Vagina (tissue), 2 donors: Measurements from ENCODE around the gene PTPN3.

ENCODE experiments used
- CTCF ChIP-seq, 3 experiments: fragments of 450-650 bp in 2 of 3; fragments of 200-600 bp in 1 of 3; sonication (generic) in 1 of 3; IDR thresholded peaks; one replicate each; pipeline ENCODE4 v1.5.1; 2017 to 2019; ENCODE audit warnings: antibody characterized with exemption in 3 of 3, mild to moderate bottlenecking in 2 of 3, moderate library complexity in 2 of 3
- POLR2A ChIP-seq, 2 donors: fragments of 450-650 bp; IDR thresholded peaks; one replicate each; pipeline ENCODE4 v1.6.1; 2017; ENCODE audit warnings: antibody characterized with exemption in 2 of 2, mild to moderate bottlenecking in 2 of 2, moderate library complexity in 2 of 2

GRCh38 chr9:109517901-109518377 lies 19.8 kb upstream of the PTPN3 start:
- no peak for TF ChIP-seq CTCF (IDR thresholded peaks at IDR 0.05)
- TF ChIP-seq POLR2A (IDR thresholded peaks at IDR 0.05): no peak
